NCI-H510A (cell line): Measurements from ENCODE around the gene FCN1.
"Not testable (repeated sequence)": the region's sequence is repeated elsewhere in the genome, so short reads cannot be mapped to it uniquely, and the experiment has no call there.

Experiments used
- DNase-seq: peaks from one replicate; lab custom pipeline; 2025; lab: John Stamatoyannopoulos, UW

The FCN1 gene

DNA sequence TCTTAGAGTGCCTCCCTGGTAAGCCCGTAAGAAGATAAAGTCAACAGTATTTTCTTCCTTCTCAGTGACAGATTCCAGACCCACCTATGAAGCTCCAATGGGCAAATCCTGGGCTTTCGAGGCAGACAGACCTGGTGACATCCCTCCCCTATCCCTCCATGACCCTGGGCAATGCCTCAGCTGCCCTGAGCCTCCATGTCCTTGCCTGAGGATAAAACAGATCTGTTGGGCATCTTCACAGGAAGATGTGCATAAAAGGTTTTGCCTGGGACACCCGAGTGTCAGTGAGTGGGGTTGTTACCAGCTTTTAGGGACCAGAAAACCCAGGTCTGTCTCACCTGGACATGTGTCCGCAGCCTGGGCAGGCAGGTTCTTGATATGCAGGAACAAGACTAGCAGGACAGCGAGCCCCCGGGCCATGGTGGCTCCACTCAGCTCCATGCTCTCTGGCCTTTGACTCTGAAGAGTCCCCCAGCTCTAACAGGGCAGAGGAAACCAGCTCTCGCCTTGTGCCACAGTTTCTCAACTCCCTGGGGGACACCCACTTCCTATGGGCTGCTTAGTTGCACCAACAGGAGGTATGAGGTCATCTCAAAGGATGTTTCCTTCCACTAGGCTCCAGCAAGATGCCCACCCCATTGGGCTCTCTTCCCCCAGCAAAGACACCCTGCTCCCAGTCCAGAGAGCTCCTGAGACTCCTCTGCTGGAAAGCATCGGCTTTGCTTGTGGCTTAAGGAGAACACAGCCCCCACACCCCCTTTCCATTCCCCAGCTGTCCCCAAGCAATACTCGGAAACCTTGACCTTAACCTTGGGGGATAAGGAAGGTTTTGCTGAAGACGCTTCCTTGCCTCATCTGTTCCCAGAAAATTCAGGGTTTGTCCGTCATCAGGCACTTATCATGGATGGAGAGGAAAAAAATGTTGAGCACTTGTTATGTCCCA is at the start of gene FCN1:
Gene FCN1 (minus strand): TSS at position 482 of the 943 bp plus-strand sequence. CDS start 41 bp downstream, at position 441.
- no peak for DNase-seq

DNA sequence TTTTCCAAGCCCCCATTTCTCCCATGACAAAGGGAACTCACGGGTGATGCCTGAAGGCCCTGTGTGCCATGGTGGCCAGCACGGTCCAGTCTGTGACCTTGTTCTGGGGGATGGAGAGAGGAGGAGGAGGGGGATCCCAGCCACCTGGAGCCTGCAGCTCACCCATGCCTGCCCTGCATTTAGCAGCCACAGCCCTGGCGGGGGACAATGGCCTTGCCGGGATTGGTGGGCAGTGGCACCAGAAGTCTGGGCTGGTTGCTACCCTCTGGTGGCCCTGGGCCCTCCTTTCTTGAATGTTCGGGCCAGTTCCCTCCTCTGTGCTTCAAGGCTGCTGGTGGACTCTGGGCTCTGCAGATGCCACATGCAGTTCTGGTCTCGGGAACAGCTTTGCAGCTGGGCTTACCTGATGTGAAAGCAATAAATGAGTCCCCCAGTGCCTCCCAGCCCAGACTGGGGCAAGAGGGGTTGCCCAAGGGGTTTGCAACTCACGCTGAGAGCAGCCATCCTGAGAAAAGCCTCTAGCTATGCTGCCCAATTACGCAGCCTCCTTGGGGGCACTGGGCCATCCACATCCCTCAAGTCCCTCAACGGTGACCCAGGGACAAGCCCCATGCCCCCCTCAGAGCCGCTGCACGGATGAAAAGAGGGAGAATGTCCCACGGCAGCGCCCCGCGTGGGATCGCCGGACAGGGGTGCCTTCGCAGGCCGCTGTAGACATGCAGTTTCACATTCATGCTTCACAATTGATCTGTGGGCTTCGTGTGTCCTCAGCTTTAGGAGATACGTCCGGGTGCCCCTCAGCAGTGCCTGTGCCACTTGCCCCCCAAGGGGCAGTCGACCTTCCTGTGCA is 49.2 kb upstream of the FCN1 start:
- DNase-seq, result no peak

DNA sequence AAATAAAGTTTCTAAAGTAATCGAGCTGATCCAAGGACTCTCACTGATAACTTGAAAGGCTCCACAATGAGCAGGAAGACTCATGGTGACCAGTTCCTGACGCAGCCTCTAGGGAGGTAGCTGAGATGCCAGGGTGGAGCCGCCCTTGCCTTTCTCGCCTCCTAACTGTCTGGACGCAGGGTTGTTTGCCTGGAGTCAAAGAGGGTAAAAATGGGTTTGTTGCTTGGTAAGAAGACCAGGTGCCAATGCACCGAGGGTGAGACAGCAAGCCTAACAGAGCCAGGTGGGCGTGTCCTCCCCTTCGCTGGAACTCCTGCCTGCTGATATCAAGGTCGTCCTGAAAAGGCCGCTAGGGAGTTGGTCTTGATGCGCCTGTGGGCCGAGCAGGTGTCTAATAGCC is 48.6 kb upstream of the FCN1 start:
- DNase-seq, result no peak

DNA sequence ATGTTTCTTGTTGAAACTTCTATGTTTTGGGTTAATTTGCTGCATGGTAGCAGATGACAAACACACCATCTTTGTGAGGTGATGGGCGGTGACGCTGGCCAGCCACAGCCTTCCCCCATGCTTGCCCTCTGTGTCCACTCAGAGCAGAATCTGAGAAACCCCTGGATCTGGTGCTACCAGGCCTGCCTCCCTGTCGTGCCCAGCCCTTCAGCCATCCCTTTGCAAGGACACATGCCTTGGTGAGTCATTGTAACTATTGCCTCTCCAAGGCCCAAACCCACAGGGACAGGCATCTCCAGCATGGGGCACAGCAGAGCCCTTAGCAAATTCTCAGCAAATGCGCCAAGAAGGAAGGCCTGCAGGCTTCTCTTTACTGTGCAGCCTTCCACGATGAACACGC is 48.1 kb upstream of the FCN1 start:
- no peak for DNase-seq

DNA sequence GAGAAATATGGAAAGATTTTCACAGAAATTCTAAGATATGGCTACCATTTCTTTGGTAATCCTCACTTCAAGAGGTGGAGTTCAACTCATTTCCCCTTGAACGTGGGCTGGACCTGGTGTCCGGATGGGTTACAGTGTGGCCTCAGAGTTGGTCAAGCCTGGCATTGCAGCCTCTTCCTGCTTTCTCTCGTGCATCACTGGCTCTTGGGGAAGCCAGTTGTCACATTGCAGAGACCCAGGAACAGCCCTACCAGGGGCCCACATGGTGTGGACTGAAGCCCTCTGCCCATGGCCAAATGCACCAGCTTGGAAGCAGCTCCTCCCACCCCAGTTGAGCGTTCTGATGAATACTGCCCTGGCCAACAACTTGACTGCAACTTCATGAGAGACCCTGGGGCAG is 47.7 kb upstream of the FCN1 start:
- no peak for DNase-seq

DNA sequence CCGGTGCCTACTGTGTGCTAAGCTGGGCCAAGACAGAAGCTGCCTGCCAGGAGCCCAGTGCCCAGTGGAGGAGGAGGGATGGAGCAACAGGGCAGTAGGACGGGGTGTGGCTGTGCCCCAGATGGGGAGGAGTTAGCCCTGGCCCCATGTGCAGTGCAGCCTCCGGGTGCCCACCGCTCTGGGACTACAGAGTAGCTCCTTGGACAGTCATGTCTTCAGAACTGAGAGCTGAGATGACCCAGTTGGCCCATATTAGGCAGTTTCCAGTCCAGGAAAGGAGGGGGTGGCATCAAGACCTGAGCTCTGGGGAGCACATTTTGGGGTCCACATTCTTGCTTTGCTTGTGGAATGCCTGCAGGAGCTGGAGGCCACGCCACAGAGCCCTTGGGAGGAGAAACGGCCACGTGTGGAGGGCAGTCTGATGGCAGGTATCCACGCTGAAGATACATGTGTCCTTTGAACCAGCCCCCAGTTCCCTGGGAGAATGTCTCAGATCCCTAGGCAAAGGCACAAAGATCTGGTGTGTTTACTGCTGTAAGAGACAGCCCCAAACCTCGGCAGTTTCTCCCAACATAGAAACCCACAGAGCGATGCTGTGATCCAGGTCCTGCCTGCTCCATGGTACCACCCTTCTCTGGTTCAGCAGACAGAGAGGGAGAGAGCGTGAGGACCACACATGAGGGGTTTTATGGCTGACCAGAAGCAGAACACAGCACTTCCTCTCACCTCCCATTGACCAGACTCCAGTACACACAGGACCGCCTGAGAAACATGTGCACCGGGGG is 46.8 kb upstream of the FCN1 start:
- no peak for DNase-seq

DNA sequence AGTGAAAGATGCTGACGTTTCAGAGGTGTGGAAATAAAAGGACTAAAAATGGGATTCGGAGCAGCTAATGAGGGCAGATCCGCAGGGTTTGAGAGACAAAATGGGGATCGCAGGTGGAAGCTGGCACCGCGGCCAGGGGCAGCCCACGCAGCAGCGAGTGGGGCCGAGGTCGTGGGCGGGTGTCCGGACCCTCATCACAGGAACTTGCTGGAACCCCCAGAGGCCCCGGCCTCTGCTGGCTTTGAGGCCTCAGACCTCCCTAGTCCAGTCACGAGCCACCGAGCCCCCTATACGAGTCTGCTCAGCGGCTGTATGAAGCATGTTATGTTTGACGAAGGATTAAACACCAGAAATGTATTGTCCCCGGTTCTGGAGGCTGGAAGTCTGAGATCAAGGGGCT is 45.8 kb upstream of the FCN1 start:
- DNase-seq, result no peak

DNA sequence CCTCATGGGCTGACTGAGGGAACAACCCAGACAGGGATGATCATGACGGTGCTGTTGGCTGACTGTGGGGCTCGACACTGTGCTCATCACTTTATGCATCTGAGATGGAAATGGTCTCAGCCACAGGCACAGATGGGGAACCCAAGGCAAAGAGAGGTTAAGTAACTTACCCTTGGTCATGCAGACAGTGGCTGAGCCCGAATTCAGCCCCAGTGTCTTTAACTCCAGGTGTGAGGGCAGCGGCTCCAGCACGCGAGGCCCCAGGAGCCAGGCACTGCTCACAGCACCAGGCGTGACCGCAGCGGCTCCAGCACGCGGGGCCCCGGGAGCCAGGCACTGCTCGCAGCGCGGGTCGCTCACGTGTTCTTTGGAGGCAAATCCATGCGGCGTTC is 45.3 kb upstream of the FCN1 start:
- no peak for DNase-seq

DNA sequence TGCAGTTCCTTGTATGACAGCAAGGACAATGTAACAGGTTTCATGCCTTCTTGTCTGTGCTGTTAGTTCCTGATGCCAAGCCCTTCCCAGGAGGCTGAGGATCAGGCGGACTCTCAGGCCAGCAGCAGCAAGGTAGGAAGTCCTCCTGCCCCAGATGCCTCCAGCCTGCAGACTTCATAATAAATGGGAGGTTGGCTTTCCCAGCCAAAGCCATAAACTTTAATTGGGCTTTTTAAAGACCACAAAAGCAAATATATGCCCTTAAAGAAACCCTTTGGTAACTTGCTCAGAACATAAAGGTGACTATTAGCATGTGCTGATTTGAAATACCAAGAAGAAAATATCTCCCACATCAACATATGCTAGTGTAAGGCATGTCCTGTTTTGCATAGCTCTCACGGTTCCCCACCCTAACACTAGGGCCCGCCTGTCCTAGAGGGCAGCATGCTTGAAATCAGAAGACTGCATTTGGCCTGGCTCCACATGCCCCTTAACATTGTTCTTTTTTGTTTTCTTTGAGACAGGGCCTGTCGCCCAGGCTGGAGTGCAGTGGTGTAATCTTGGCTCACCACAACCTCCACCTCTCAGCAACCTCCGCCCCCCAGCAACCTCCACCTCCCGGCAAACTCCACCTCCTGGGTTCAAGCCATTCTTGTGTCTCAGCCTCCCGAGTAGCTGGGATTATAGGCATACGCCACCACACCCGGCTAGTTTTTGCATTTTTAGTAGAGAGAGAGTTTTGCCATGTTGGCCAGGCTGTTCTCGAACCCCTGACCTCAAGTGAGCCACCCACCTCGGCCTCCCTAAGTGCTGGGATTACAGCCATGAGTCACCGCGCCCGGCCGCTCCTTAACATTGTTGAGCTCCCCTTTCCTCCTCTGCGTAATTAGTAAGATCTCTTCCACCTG is 44.6 kb upstream of the FCN1 start:
- DNase-seq, result no peak

DNA sequence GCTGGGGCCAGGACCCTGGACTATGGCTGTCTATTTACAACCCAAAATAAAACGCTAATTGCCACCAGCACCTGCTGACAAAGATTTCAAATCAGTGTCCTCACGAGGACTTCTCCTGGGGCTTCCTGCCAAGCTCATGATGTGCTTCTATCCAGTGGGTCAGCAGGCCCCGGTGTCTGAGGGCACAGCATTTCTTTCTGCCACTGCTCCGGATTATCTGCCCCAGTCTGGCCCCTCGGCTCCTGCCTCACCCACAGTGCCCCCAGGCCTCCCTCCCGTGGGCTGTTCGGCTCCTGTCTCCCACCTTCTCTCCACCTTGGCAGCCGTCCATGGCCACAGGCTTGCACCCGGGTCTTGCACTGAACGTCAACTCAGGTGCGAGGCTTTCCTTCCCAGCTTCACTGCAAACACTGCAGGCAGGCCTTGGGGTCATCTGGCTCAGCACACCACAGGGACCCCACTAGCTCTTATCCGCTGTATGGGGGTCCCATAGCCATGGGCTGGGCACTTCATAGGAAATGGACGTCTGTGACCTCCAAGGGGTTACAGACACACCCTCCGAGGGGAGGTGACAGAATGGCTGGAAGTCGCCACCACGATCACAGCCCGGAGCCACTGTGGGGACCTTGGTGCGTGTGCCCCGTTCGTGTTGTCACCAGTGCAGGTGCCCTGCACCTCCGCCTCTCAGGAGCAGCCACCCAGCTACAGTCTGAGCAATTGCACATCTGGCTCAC is 43.8 kb upstream of the FCN1 start:
- DNase-seq, result no peak

DNA sequence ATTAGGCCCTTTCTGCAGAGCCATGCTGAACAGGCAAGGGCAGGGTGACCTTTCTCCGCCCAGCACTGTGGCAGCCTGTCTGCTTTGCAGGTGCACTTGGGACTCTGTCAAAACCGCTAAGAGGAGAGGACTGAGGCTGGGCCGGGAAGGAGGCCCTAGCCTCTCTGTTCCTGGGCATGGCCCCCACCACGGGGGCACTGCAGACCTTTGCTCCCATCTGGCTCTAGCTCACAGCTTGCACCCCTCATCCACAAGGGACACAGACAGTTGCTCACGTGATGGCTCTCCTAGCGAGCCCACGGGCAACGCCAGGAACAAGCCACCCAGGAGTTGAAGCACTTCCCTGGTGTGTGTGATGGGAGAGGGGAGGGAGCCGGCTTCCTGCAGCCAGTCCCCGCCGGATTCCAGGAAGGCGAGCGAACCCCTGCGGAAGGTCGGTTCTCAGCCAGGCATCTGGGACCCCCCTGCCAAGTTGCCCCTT is 43.0 kb upstream of the FCN1 start:
- DNase-seq, result no peak

DNA sequence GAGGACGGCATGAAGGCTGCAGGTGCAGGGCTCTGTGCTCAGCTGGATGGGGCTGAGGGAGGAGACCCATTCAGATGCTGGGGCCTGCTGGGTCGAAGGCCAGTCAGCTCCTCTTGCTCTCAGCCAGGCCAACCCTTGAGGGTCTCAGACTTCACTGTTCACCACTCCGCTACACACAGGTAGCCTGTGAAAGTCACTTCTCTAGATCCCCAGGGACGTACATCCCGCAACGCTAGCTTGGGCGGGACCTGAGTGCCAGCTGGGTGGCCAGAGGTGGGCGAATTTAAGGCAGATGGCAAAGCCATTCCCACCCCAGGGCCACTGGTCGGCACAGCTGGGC is 42.2 kb upstream of the FCN1 start:
- no peak for DNase-seq

DNA sequence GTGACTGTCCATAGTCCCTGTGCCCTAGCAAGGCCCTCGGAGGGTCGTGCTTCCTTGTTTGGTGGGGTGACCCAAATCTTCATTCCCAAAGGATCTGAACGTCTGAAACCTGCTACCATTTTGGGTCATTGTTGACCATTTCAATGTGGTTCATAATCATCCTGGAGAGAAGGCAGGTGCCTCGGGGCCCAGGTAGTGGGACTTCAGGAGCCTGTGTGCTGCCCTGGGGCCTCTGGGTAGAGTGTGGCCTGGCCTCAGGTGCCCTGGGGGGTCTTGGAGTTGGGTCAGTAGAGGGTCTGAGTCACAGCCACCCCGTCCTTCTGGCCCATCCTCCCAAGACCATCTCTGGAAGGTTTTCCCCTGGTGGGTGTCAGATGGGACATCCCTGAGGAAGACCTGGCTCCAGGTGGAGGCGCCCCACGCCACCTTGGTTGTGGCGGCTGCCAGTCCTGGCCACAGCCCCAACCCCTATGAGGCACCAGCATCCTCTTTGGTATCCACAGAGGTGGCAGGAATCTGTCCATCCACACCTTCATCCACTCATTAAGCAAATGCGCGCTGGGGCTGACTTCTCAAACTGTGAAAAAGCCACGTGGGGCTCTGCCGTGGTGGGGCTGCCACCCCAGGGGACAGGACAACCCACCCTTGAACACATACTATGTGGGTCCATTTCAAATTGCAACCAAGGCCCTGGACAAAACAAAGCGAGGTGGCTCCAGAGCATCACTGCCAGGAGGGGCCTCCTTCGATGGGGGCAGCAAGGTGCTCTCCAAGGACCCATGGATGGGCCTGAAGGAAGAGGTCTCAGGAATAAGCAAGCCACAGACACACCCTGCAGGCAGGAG is 41.6 kb upstream of the FCN1 start:
- no peak for DNase-seq

DNA sequence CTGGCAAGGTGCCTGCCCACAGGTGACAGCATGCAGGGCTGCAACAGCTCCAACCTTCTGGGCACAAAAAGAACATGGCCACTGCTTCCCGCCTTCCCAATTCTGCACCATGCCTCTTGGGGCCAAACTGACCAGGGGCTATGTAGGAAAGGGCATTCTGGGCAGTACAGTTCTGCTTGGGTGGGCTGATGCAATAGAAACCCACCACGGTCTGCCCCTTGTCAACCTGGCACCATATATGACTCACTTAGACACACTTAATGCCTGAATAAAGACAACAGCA is 40.2 kb upstream of the FCN1 start:
- no peak for DNase-seq

DNA sequence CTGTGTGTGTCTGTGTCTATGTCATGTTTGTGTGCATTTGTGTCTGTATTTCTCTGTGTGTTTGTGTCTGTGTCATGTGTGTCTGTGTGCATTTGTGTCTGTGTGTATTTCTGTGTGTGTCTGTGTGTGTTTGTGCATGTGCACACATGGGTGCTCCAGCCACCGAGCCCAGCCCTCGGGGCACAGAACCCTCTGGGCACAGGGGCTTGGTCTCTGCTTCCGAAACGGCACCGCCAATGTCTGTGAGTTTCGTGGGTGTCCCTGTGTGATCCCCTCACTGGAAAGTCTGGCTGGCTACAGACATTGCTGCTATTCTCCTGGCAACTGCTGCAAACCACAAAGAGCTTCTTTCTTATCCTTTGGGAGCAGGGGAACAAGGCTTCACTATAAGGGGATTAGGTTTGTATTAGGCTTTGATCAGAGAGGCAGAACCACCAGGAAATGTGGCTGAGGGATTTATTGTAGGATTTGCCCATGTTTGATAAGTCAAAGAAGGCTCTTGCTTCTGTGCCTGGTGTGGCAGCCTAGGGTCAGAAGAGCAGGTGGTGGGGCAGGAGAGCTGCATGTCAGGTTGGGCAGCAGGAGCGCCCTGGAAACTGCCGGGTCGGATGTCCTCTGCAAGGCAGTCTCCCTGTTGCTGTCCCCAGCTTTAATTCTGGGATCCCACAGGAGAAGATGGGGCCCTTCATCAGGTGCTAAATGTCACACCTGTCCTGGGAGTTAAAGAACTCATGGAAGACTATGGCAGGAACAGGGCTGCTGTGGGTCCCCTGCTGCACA is 39.6 kb upstream of the FCN1 start:
- DNase-seq, result no peak

DNA sequence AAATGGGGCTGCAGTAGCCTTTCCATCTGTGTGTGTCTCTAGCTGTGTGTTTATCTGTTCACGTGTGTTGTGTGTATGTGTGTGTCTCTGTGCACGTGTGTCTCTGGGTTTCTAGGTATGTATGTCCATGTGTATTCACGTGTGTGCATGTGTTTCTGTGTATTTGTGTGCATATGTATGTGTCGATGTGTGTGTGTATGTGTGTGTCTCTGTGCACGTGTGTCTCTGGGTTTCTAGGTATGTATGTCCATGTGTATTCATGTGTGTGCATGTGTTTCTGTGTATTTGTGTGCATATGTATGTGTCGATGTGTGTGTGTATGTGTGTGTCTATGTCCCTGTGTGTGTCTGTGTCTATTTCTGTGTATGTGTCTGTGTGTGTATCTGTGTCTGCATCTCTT is 38.7 kb upstream of the FCN1 start:
- not testable (repeated sequence) for DNase-seq

DNA sequence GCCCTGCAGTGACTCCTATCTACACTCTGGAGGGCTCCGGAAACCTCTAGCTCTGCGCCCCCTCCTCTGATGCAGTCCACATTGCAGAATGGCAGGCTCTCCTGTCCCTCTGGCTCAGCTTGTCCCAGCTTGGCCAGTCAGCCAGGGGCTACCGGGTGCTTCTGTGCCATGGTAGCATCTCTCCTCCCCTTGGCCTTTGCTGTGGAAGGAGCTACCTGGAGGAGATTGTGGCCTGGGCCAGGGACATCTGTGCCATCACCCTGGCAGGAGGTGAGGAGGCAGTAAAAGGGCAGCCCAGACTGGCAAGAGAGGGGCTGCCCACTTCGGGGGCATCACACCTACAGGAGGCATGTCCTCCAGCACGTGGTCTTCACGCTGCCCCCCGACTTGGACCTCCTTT is 38.1 kb upstream of the FCN1 start:
- no peak for DNase-seq

DNA sequence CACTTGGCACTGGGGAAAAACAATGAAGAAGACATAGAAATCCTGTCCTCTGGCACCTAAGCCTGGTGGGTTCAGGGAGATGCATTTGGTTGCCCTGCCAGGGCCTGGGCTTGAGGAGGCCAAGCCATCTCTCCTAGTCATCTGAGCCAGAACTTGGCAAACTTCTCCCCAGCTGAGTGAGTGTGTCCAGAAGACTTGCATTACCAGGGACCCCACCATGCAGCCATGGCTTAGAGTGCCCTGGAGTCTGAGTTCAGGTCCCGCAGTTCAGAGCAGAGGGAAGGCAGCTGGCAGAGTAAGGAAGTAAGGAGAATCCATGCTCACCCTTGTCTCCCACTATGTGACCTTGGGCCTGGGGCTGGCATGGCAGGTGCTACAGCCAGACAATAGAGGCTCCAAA is 37.4 kb upstream of the FCN1 start:
- DNase-seq, result no peak

DNA sequence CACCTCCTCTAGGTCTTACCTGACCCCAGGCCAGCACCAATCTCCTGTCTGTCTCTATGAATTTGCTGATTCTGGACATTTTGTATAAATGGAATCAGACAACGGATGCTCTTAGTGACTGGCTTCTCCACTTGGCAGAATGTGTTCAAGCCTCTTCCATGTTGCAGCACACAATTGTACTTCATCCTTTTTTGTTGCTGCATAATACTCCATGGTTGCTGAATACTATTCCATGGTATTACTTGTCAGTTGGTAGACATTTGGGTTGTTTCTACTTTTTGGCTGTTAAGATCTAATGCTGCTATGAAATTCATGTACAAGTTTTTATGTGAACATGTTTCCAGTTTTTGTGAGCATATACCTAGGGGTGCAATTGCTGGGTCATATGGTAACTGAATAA is 34.3 kb upstream of the FCN1 start:
- DNase-seq, result no peak
